Endothelial cell of umbilical vein (primary cell): Measurements from ENCODE around the gene KLRF1. TPM values are rescaled to one million over a fixed set of nuclear protein-coding genes. Genes with fewer than 3 reads are reported as not detected.

Experiments
- BruUV-seq: library from RNA; stranded (reverse); fragments of 400-500 nt; replicated peaks from 2 replicates; lab custom pipeline; 2021; lab: Mats Ljungman, UMichigan
- CTCF ChIA-PET: fragments of 300-600, 350-600 bp; sonication (Branson Sonifier 250); formaldehyde crosslinking; loops from one replicate; lab custom pipeline; 2021; ENCODE audit warnings: antibody characterized with exemption, inconsistent platforms; lab: Charles Lee
- POLR2A ChIA-PET: fragments of 300-600, 350-600 bp; sonication (Branson Sonifier 250); formaldehyde crosslinking; loops from one replicate; lab custom pipeline; 2021; ENCODE audit warnings: antibody characterized with exemption, inconsistent platforms; lab: Charles Lee
- DNase-seq: peaks from one replicate; pipeline ENCODE4 v3.0.0-alpha.2; 2011; ENCODE audit warnings: low read depth, low spot score
- FAIRE-seq: peaks from 2 replicates; lab custom pipeline; 2011; peaks lifted over from hg19 to GRCh38; lab: Jason Lieb, UNC
- H2AFZ ChIP-seq: 2 replicates; pipeline ENCODE4 v1.6.0; 2012; ENCODE audit warnings: low read depth, low read length, control low read depth, inconsistent platforms
- H3K27ac ChIP-seq: 2 replicates; pipeline ENCODE4 v1.5.1; 2011; ENCODE audit warnings: low read depth, mild to moderate bottlenecking, control low read depth, low read length, moderate library complexity; ENCODE audit not compliant: insufficient read depth
- H3K27me3 ChIP-seq, 2 experiments: 2 replicates each; pipeline versions ENCODE4 v1.6.0 to v1.6.1; 2011; ENCODE audit warnings: low read length in 2 of 2, mixed read lengths in 1 of 2; ENCODE audit not compliant: control insufficient read depth in 2 of 2, insufficient read depth in 2 of 2
- H3K36me3 ChIP-seq, 2 experiments: 2 replicates in 1 of 2; 3 replicates in 1 of 2; pipeline ENCODE4 v1.5.1; 2011; ENCODE audit warnings: low read length in 2 of 2, mild to moderate bottlenecking in 1 of 2, moderate library complexity in 1 of 2; ENCODE audit not compliant: control insufficient read depth in 2 of 2, insufficient read depth in 2 of 2; ENCODE audit errors: extremely low read depth in 1 of 2
- H3K4me1 ChIP-seq: 3 replicates; pipeline ENCODE4 v1.5.1; 2011; ENCODE audit warnings: mild to moderate bottlenecking, low read length; ENCODE audit not compliant: control insufficient read depth, insufficient read depth; ENCODE audit errors: extremely low read depth
- H3K4me2 ChIP-seq: 2 replicates; pipeline ENCODE4 v1.6.1; 2011; ENCODE audit warnings: low read length, control low read depth, mixed read lengths; ENCODE audit not compliant: insufficient read depth
- H3K4me3 ChIP-seq, 3 experiments: fragments of 200-600 bp in 1 of 3; sonication (generic), shearing (Covaris generic) in 1 of 3; replicated peaks in 1 of 3; 2 replicates each; pipeline ENCODE4 v1.5.1; 2011 to 2016; ENCODE audit warnings: control low read depth in 3 of 3, low read length in 3 of 3, mild to moderate bottlenecking in 2 of 3, inconsistent platforms in 1 of 3, low read depth in 1 of 3, moderate library complexity in 1 of 3; ENCODE audit not compliant: insufficient read depth in 1 of 3
- H3K79me2 ChIP-seq: 2 replicates; pipeline ENCODE4 v1.6.0; 2012; ENCODE audit warnings: low read length, inconsistent platforms; ENCODE audit not compliant: control insufficient read depth, insufficient read depth
- H3K9ac ChIP-seq: replicated peaks from 2 replicates; pipeline ENCODE3; 2011; ENCODE audit warnings: low read length, control low read depth; ENCODE audit not compliant: insufficient read depth; ENCODE audit errors: extremely low read depth
- H3K9me1 ChIP-seq: replicated peaks from 3 replicates; pipeline ENCODE4 v1.6.0; 2011; ENCODE audit warnings: mild to moderate bottlenecking, low read length; ENCODE audit not compliant: control insufficient read depth, insufficient read depth; ENCODE audit errors: extremely low read depth
- H3K9me3 ChIP-seq: replicated peaks from 2 replicates; pipeline ENCODE4 v1.5.1; 2012; ENCODE audit warnings: low read length, inconsistent platforms; ENCODE audit not compliant: control insufficient read depth, insufficient read depth
- H4K20me1 ChIP-seq: replicated peaks from 2 replicates; pipeline ENCODE3; 2011; ENCODE audit warnings: mild to moderate bottlenecking, low read length; ENCODE audit not compliant: control insufficient read depth, insufficient read depth; ENCODE audit errors: extremely low read depth
- CTCF ChIP-seq, 2 donors: IDR thresholded peaks; 1 replicate in 1 of 2; 2 replicates in 1 of 2; pipeline ENCODE4 v1.5.1; 2011; ENCODE audit warnings: low read length in 2 of 2, mild to moderate bottlenecking in 2 of 2, moderate library complexity in 2 of 2, control low read depth in 1 of 2, inconsistent platforms in 1 of 2, low read depth in 1 of 2; ENCODE audit not compliant: insufficient read depth in 1 of 2; ENCODE audit errors: extremely low read depth in 1 of 2
- EZH2 ChIP-seq: IDR thresholded peaks from 2 replicates; pipeline ENCODE4 v1.6.1; 2012; ENCODE audit warnings: borderline replicate concordance, low read depth, mild to moderate bottlenecking, moderate library complexity, low read length, inconsistent platforms; ENCODE audit not compliant: severe bottlenecking
- FOS ChIP-seq: IDR thresholded peaks from 2 replicates; pipeline ENCODE4 v1.6.1; 2011; ENCODE audit warnings: mild to moderate bottlenecking, low read length, moderate library complexity, borderline replicate concordance; ENCODE audit not compliant: insufficient read depth
- GATA2 ChIP-seq: IDR thresholded peaks from 2 replicates; pipeline ENCODE4 v1.7.0; 2011; ENCODE audit warnings: low read depth, mild to moderate bottlenecking, moderate library complexity, mixed read lengths, low read length; ENCODE audit not compliant: insufficient read length, insufficient read depth
- JUN ChIP-seq: IDR thresholded peaks from 2 replicates; pipeline ENCODE4 v1.6.1; 2011; ENCODE audit warnings: borderline replicate concordance, low read depth; ENCODE audit not compliant: insufficient read length, insufficient read depth
- MAX ChIP-seq: IDR thresholded peaks from 2 replicates; pipeline ENCODE4 v1.6.1; 2011; ENCODE audit not compliant: insufficient read depth, insufficient read length
- MYC ChIP-seq: IDR thresholded peaks from one replicate; pipeline ENCODE4 v1.6.1; 2011; ENCODE audit warnings: mild to moderate bottlenecking, low read depth, low read length
- POLR2A ChIP-seq: IDR thresholded peaks from 2 replicates; pipeline ENCODE4 v1.6.1; 2012; ENCODE audit warnings: low read depth, mild to moderate bottlenecking, control low read depth, low read length
- POLR2AphosphoS5 ChIP-seq: IDR thresholded peaks from 2 replicates; pipeline ENCODE4 v1.6.1; 2012; ENCODE audit warnings: low read depth, mild to moderate bottlenecking, control low read depth, low read length, moderate library complexity; ENCODE audit not compliant: insufficient read depth
- dilution Hi-C: fragments of 300-500 bp; cut with MboI; formaldehyde crosslinking; loops from one replicate; pipeline ENCODE4 v1.15.0; 2019; ENCODE audit warnings: low sequenced_read_pairs; ENCODE audit not compliant: extremely low pct_ligation_motif_present
- intact Hi-C: fragments of 100-400 bp; cut with micrococcal nuclease; formaldehyde crosslinking; loops from one replicate; pipeline ENCODE4 v1.10.0; 2022
- polyA plus RNA-seq, 4 experiments: library from polyadenylated mRNA; depleted of rRNA in 3 of 4; stranded (reverse) in 3 of 4; unstranded in 1 of 4; fragments of >200 nt; gene quantifications; 2 replicates each; pipeline versions ENCODE4 v1.2.1 to v1.2.3, GENCODE V29; 2011 to 2012; ENCODE audit warnings: missing spikeins in 1 of 4
- total RNA-seq: library from RNA; stranded (reverse); gene quantifications from 2 replicates; pipeline ENCODE4 v1.2.3, GENCODE V29; 2021

Gene KLRF1
- total and polyA plus RNA-seq, 2 donors (not counting 3 experiments of a cell fraction or from before 2014, with no cell fraction given): not detected

- BruUV-seq: no TSS peak
- POLR2A ChIA-PET: no interaction called here
- no peak for TF ChIP-seq POLR2A
- TF ChIP-seq FOS: no peak
- TF ChIP-seq GATA2: no peak
- TF ChIP-seq POLR2AphosphoS5: no peak
- TF ChIP-seq JUN: no peak
- no peak for TF ChIP-seq MAX
- TF ChIP-seq EZH2: no peak
- no peak for TF ChIP-seq MYC
- TF ChIP-seq CTCF (IDR thresholded peaks at IDR 0.05; ENCODE audit: extremely low read depth in 1 of 2, insufficient read depth in 1 of 2, low read depth in 1 of 2, low read length in 2 of 2): no peak
These were observed 61.5 kb downstream of the KLRF1 start for GRCh38 chr12:9888665-9889273.

More at GRCh38 chr12:9888665-9889273, 61.5 kb downstream of the KLRF1 start:
- CTCF ChIA-PET: no interaction called here
- no peak overlapping the region for H3K4me3 ChIP-seq
- H3K4me2 ChIP-seq: no peak overlapping the region
- intact Hi-C loops: no loop called here
- no peaks in the 10 kb centered on the region for H4K20me1 ChIP-seq
- H3K79me2 ChIP-seq: no peaks in the 10 kb centered on the region
- dilution Hi-C loops: no loop called here
- peak overlapping the region; percentile 25 for H2AFZ ChIP-seq
- H3K27ac ChIP-seq: no peak overlapping the region
- no peaks in the 10 kb centered on the region for H3K9me3 ChIP-seq
- no peaks in the 10 kb centered on the region for H3K36me3 ChIP-seq
- no peak for DNase-seq
- H3K9ac ChIP-seq: no peak overlapping the region
- no peaks in the 10 kb centered on the region for H3K27me3 ChIP-seq
- FAIRE-seq: peak; percentile 59
- H3K9me1 ChIP-seq: no peaks in the 10 kb centered on the region
- no peaks in the 10 kb centered on the region for H3K4me1 ChIP-seq

Other genes with a start within 250 kb of the KLRF1 start
- not detected in 2 replicates for gene KLRB1, start 219.6 kb upstream of the KLRF1 start, total RNA-seq
- gene KLRB1, start 219.6 kb upstream of the KLRF1 start, polyA plus RNA-seq: not detected in 2 replicates
- gene CLEC2D, start 157.8 kb upstream of the KLRF1 start, total RNA-seq: 4.1 and 6.5 TPM in 2 replicates
- gene CLEC2D, start 157.8 kb upstream of the KLRF1 start, polyA plus RNA-seq: 1.4 and 1.8 TPM in 2 replicates
- not detected in 2 replicates for gene CLECL1, start 94.4 kb upstream of the KLRF1 start, total RNA-seq
- not detected in 2 replicates for gene CLECL1, start 94.4 kb upstream of the KLRF1 start, polyA plus RNA-seq
- 0.49 and 1.2 TPM in 2 replicates for gene CD69, start 66.6 kb upstream of the KLRF1 start, total RNA-seq
- gene CD69, start 66.6 kb upstream of the KLRF1 start, polyA plus RNA-seq: 2.9 and 4.4 TPM in 2 replicates
- gene CLEC2B, start 41.9 kb downstream of the KLRF1 start, total RNA-seq: 16.4 and 18.3 TPM in 2 replicates
- 4.4 and 6.7 TPM in 2 replicates for gene CLEC2B, start 41.9 kb downstream of the KLRF1 start, polyA plus RNA-seq
- not detected in 2 replicates for gene KLRF2, start 54.0 kb downstream of the KLRF1 start, total RNA-seq
- gene KLRF2, start 54.0 kb downstream of the KLRF1 start, polyA plus RNA-seq: not detected in 2 replicates
- gene CLEC2A, start 104.9 kb downstream of the KLRF1 start, total RNA-seq: not detected in 2 replicates
- gene CLEC2A, start 104.9 kb downstream of the KLRF1 start, polyA plus RNA-seq: not detected in 2 replicates
- gene CLEC12A, start 143.9 kb downstream of the KLRF1 start, total RNA-seq: not detected in 2 replicates
- gene CLEC12A, start 143.9 kb downstream of the KLRF1 start, polyA plus RNA-seq: not detected in 2 replicates
- gene CLEC1B, start 171.6 kb downstream of the KLRF1 start, total RNA-seq: not detected in 2 replicates
- not detected in 2 replicates for gene CLEC1B, start 171.6 kb downstream of the KLRF1 start, polyA plus RNA-seq
- 1.2 TPM in 2 replicates for gene CLEC12B, start 183.1 kb downstream of the KLRF1 start, total RNA-seq
- 1.8 and 3.7 TPM in 2 replicates for gene CLEC12B, start 183.1 kb downstream of the KLRF1 start, polyA plus RNA-seq
- not detected in 2 replicates for gene CLEC9A, start 203.2 kb downstream of the KLRF1 start, total RNA-seq
- gene CLEC9A, start 203.2 kb downstream of the KLRF1 start, polyA plus RNA-seq: not detected in 2 replicates